Iris pigment epithelial cell (primary cell): Measurements from ENCODE around the gene CALHM4.

ENCODE experiments used
- DNase-seq: peaks from one replicate; pipeline ENCODE4 v3.0.0-alpha.2; 2011; ENCODE audit warnings: low read depth

CALHM4 gene

GRCh38 chr6:116542426-116542825, 11.1 kb upstream of the CALHM4 start:
- DNase-seq, result no peak

GRCh38 chr6:116543149-116543548, 10.4 kb upstream of the CALHM4 start:
- DNase-seq, result no peak

- no peak for DNase-seq
Measured at GRCh38 chr6:116545651-116546050, 7.9 kb upstream of the CALHM4 start, which contains the start of gene TRAPPC3L. TSS of gene TRAPPC3L (minus strand) at chr6:116545684. CDS start at chr6:116545514, 170 bp downstream.

- DNase-seq, result no peak
Measured at GRCh38 chr6:116547358-116547757, 6.2 kb upstream of the CALHM4 start.

GRCh38 chr6:116550796-116551195, 2.8 kb upstream of the CALHM4 start:
- no peak for DNase-seq

GRCh38 chr6:116556065-116556464, 2.5 kb downstream of the CALHM4 start:
- DNase-seq, result peak; percentile 75

GRCh38 chr6:116556814-116557415, 3.4 kb downstream of the CALHM4 start:
- DNase-seq, result peak; percentile 36

- peak; percentile 98 for DNase-seq
Measured at GRCh38 chr6:116557893-116558292, 4.3 kb downstream of the CALHM4 start.

GRCh38 chr6:116560130-116560529, 6.6 kb downstream of the CALHM4 start:
- no peak for DNase-seq

GRCh38 chr6:116561377-116562018, 7.9 kb downstream of the CALHM4 start:
- DNase-seq, result peak; percentile 69

- no peak for DNase-seq
Measured at GRCh38 chr6:116562019-116562403, 8.5 kb downstream of the CALHM4 start.

- no peak for DNase-seq
Measured at GRCh38 chr6:116562614-116563013, 9.1 kb downstream of the CALHM4 start.

GRCh38 chr6:116563830-116564229, 10.3 kb downstream of the CALHM4 start:
- DNase-seq, result no peak

GRCh38 chr6:116564311-116564710, 10.8 kb downstream of the CALHM4 start:
- DNase-seq, result no peak

- no peak for DNase-seq
Measured at GRCh38 chr6:116564921-116565872, 11.6 kb downstream of the CALHM4 start.

- DNase-seq, result peak; percentile 46
Measured at GRCh38 chr6:116568111-116568510, 14.6 kb downstream of the CALHM4 start.

GRCh38 chr6:116568821-116569755, 15.5 kb downstream of the CALHM4 start:
- no peak for DNase-seq

- peak; percentile 100 for DNase-seq
Measured at GRCh38 chr6:116570856-116571682, 17.5 kb downstream of the CALHM4 start, which contains the start of gene RWDD1. TSS of gene RWDD1 (plus strand) at chr6:116571504. CDS start at chr6:116571583, 79 bp downstream.

GRCh38 chr6:116571683-116572000, 18.1 kb downstream of the CALHM4 start:
- DNase-seq, result no peak

- peak; percentile 67 for DNase-seq
Measured at GRCh38 chr6:116572162-116572561, 18.6 kb downstream of the CALHM4 start.

GRCh38 chr6:116575227-116575626, 21.7 kb downstream of the CALHM4 start:
- peak; percentile 34 for DNase-seq
